Measurements from ENCODE around the gene DACH1.
"Not testable (repeated sequence)": the region's sequence is repeated elsewhere in the genome, so short reads cannot be mapped to it uniquely, and the experiment has no call there.

Gene DACH1

DNA sequence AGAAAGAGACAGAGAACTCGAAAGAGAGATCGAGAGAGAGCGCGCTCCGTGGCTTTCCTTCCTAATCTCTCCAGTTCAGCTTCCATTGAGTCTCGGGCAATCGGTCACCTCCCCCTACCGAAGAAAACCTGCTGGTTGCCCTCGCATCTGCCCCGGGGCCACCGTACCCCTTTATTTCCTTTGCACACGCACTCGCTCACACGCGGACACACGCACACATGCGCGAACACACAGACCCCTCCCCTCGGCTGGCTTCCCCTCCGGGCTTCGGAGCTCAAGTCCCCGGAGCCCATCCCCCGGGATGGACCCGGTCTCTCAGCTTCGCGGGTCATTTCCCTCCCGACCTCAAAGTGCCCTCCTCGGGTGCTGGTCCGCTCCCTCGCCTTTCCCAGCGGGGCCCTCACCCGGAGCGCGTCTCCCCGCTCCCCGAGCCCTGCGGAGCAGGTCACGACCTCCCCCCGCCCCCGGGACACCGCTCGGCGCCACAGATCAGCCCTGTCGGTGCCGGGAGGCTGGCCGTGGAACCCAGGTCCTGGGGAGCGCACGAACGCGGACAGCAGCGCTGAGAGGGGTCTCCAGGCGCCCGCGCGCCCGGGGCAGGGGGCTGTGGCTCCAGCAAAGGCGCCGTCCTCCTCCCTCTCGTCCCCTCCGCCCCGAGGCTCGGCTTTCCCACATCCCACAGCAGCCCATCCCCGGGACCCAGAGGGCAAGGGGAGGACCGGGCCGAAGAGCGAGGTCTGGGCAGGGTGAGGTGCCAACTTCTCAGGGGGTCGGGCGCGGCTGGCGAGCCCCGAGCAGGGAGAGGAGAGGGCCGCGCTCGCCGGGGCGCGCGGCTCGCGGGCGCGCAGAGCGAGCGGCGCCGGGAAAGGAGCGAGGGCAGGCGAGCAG lies 1.8 kb downstream of the DACH1 start:
- DNase-seq: peak; percentile 50

DNA sequence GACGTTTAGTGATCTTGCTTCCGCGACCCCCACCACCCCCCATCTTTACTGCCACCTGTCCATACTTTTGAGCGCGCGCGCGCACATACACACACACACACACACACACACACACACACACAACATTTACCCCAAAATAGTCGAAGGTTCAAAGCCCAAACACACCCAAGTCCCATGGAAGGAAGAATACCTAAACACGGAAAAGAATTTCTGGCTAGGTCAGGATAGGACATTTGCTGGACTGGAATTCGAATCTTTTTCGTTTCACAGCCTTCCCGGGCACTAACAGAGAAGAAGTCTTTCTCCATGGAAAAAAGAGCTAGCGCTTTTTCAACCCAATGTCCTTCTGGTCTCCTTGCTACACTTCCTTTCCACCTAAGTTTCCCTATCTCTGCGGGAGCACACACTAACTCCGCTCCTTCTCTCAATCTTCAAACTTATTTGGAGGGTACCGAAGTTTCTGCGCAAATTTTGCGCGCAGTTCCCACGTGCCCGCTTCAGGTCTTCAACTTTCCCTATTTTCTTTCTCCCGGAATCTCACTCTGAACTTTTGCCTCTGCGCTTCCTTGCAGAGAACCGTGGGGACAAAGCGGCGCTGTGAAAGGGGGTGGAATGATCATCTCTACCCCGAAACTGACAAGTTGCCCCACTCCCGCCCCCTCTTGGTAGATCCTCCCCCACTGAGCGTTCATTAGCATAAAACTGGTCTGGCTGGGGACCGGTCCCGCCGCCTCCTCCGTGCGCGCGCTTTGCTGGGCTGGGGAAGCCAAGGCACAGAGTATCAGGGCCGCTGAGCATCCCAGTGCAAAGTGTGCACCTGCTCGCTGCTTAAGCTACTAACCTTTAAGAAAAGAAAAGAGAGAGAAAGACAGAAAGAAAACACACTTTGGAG lies 2.7 kb downstream of the DACH1 start:
- DNase-seq: peak; percentile 79

DNA sequence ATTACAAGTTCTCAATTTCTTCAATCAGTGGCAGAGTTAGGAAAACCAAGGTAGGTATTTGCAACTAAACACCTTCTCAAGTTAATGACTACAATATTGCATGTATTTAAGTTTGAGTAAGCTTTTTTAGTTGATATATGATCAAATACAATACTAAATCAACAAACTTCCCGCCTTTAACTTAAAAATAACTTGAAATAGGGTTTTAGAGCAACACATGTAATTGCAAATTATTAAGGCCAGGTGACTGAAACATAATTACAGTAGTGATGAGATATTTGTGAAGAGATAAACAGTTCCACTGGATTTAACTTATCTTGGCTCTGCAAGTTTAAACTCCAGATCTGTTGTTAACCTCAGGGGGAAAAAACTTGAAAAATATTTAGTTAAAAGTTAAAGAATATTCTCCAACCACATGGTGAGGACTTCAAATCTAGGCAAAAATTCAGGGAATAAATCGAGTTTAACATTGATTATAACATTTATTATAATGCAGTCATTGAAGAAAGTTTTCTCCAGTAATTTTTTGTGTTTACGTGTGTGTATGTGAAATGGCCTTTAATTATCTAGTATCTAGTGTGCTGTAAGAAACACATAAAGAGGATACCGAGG lies 3.6 kb downstream of the DACH1 start:
- DNase-seq: no peak

DNA sequence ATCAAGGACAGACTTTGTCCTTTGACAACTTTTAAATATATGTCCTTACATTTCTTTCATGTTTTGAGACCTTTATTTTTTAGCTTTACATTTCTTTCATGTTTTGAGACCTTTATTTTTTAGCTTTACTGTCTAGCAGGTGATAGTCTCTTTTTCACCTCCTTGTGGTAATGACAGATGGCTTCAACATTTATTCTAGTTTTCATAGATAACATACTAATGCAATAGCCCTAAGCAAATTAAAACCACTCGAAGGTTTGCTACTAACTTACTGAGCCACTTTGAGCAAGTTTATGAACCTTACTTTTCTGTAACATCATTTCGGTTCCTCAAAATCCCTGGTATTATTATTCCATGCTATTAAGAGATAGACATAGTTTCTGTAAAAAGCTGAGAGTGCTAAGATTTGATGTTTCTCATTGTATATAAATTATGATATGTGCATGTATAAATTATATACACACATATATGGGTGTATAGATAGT lies 4.5 kb downstream of the DACH1 start:
- no peak for DNase-seq

DNA sequence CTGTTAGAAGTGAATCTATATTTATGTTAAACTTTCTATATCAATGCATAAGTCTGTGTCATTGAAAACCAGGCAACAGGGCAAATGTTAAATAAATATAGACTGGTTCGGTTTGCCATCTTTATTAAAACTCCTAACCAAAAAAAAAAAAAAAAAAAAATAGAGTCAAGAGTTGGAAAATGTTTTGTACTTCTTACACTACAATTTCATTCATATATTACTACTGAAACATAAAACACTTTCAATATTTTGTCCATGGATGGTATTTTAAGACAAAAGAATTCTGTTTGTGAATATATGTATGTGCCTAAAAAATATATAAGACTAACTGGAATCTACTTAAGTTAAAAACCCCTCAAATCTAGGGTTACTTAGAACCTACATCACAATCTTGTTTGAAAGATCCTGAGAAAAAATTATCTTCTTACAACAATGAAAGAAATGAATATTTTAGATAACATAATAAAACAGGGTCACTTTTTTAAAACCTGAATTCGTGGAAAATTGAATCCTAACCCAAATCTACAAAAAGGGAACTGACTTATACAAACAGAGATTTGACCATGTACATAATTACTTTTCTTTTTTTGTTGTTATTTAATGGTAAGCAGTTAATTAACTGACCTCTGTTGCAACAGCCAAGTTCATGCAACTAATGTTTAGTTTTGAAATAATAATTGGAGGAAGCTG lies 5.1 kb downstream of the DACH1 start:
- no peak for DNase-seq

DNA sequence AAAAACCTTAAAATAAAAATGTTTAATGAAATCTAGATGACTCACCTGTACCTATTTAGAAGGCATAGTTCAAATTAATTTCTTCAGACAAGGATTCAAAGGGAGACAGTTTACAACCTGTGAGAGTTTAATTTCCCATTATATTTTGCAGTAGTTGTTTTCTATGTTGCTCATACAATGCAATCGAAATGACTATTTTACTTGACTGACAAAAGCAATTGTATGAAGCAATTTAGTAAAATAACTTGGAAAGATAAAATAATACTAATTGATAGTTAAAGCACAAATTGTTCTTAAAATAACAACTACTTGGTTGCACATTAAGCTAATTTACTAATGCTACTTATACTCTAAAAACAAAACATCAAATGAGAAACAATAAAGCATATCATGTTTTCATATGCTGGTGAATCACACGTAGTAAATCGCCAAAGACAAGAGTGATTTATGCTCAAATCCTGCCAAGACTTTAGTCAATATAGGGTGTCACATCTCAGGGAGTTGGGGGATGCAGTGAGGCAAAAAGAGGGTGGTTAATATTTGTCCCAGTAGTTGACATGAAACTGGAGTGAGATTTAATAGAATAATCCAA lies 6.4 kb downstream of the DACH1 start:
- peak; percentile 30 for DNase-seq

DNA sequence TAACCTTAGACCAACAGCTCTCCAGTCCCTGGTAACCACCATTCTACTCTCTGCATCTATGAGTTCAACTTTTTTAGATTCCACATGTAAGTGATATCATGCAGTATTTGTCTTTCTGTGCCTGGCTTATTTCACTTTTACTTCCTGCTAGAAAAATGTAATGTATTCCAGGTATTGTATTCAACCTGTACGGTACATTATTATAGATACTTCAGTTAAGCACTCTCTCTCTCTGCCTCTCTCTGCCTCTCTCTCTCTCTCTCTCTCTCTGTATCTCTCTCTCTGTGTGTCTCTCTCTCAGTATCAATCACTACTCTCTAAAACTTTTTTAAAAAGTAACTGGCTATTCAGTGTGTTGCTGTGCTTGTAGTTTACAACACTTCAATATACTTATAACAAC lies 8.4 kb downstream of the DACH1 start:
- DNase-seq: no peak

DNA sequence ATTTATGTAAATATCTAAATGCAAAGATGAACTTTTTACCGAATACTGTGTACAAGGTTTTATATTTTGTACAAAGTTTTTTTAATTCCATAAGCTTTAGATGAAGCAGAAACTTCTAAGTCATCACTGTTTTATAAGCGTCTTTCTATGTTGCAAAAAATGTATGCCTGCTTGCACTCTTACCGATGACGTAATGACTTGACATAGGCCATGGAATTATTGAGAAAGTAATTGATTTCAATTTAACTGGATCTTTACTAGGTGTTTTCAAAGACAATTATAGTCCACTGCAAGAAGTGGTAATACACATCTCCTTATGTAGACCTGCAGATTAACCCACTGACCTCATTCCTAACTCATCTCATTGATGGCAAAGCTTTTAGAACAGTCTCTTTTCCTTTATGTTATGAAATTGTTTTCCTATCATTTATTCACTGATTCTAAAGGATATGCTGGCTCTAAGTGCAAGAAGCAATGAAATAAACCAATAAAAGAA lies 10.4 kb downstream of the DACH1 start:
- no peak for DNase-seq

DNA sequence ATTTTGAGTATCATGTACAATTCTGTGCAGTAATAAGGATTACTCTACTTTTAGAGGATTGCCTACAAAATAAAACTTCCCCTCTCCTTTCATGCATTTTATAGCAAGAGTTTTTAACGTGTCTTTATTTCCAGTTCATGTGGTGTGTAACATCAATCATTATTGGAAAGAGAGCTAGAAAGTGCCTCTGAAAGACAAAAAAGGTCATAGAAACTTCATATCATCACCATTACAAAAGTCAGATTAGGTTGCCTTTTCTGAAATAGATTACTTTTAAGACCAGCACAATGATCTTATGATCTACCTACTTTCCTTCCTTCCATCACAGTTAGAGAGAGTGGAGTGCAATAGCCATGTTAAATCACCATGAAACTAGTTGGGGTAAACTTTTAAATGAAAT lies 12.6 kb downstream of the DACH1 start:
- DNase-seq: no peak

DNA sequence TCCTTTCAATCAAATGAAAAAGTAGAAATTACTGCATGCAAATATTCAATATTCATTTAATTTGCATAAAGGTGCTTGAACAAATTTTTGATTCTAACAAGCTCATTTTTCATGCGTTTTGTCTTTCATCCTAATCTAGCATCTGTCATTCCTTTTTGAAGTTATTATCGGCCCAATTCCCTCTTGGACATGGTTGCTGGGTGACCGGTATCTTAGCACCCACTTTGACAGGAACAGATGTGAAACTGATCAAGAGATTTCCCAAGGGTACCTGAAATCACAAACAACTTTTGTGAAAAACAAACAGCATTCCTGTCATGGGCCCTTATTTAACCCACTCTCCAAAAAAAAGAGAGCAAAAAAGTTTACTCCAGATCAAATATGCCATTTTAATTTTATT lies 13.3 kb downstream of the DACH1 start:
- DNase-seq: no peak

DNA sequence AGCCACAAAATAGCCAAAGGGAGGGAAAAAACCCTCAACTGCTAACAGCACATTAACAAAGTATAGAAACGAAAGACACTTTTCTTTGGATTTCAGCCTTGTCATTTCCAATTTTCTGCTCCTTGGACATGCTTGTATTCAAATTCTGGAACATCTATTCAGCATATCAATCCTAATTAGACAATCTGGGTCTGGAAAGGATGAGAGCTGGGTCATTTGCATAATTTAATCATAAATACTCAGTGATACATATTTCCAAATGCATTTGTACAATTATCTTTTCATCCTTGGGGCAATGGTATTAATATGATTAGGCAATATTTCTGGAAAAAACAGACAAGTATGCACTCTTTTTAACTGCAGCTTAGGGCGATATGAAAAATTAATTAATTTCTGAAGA lies 14.3 kb downstream of the DACH1 start:
- no peak for DNase-seq

DNA sequence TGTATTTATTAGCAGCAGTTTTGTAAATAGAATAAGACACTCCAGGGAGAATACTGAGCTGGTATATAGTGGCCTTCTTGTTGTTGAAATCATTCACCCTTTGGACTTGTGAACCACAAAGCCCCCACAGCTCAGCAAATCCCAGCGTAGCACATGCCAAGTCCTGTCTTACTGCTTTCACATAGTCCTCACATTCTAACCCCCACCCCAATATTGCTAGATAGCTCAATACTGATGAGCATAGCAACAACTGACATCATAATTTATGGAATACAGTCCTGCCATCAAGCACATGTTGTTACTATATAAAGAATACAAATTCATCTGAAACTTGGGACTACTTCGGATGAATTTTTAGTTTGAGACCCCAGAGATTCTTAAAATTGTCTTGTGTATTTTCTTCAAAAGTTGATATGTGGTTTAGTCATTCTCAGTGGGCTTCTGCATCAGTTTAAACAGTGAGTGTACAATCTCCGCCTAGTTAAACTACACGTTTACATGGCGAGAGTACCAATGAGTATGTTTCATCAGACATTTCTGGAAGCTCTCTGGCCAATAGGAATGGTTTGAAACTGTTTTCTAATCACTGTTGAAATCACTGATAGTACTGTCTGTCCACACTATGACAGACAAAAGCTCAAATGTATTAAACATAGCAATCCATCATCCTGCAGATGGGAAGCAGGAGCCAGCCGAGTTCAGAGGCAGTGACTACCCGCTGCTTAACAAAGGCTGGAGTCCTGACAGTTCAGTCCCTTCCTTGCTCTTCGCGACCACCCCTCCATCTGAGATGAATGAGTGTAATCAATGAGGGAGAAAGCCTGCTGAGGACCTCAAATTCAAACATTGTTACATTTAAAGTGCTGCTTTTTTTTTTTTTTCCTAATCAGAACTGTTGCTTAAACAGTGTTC lies 15.2 kb downstream of the DACH1 start:
- DNase-seq: no peak

DNA sequence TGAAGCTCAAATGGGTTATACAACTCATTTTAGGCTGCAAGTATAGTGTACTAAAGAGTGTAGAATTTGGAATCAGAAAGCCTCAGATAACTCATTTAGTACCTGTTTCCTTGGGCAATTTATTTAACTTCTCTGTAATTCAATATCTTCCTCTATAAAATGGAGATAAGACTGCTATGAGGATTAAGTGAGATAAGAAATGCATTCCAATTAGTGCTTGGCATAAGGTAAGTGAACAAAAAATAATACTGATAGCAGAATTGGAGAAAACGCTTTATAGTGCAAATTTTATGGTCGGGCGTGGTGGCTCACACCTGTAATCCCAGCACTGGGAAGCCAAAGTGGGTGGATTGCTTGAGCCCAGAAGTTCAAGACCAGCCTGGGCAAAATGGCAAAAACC lies 25.0 kb downstream of the DACH1 start:
- no peak for DNase-seq

DNA sequence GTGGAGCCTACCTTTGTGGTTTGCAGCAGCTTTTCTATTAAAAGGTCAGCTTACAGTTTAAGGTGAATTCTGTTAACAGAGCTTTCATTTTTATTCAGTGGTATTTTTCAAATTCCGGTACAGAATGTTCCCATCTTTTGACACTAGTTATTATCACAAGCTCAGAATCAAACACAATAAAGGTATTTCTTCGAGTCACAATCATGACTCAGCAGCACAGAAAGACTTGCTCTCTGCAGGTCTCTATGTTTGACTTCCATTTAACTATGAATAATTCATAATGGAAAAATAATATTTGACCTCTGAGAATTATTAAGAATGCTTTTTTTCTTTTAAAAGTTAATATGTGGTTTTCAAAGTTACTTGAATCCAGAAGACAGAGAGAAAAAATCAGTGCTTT lies 28.2 kb downstream of the DACH1 start:
- DNase-seq: no peak

DNA sequence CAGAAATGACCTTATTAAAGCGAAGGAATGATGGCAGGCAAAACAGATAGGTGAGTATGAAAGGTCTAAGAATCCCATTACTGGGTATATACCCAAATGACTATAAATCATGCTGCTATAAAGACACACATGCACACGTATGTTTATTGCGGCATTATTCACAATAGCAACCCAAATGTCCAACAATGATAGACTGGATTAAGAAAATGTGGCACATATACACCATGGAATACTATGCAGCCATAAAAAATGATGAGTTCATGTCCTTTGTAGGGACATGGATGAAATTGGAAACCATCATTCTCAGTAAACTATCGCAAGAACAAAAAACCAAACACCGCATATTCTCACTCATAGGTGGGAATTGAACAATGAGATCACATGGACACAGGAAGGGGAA lies 29.4 kb downstream of the DACH1 start:
- not testable (repeated sequence) for DNase-seq

DNA sequence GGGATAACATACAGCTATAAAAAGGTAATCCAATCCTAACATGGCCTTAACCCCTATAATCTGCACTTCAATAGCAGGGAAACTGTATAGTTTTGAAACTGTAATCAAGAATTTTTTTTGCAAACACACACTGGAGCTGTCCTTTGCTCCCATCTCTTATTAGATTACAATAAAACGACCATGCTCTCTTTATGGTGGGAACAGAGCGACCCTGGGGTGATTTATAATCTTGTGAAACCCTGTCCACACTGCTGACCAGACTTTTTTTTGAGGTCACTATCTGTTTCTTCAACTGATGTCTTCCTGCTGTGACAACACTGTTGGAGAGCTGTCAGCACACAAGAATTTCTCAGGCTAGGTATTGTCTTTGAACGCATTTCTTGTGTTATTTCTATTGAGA lies 35.3 kb downstream of the DACH1 start:
- DNase-seq: no peak

DNA sequence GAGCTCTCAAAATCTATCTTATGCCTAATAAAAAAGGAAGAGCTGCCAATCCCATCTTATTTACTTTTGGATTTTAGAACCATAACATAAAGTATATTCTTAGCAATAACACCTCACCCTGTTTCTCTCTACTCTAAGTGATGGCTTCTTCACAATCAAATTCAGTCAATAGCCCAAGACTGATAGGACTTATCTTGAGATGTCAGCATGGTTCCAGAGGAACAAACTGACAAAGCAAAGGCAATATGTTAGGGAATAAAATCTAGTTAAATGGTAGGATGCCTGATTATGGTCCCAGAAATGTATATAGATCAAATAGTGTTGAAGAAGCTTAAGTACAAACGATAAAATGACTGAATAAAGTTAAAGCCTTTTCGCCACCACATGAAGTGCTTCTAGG lies 36.3 kb downstream of the DACH1 start:
- no peak for DNase-seq

DNA sequence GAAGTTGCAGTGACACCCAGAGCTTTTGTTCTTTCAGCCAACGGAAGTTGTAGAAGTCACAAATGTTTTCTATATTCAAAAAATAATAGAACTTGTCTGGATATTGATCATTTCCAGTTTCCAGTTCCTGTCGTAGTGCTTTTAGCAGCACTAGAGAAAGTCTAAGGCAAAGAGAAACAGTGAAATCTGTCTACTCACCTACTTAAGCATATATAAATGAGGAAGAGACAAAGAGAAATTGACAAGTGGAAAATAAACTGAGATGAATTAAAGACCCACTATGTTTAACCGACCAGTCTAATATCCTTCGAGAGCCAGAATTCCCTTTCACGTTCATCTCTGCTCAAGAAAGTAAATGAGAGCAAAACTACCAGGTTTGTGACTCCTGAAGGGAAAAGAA lies 36.7 kb downstream of the DACH1 start:
- DNase-seq: no peak

DNA sequence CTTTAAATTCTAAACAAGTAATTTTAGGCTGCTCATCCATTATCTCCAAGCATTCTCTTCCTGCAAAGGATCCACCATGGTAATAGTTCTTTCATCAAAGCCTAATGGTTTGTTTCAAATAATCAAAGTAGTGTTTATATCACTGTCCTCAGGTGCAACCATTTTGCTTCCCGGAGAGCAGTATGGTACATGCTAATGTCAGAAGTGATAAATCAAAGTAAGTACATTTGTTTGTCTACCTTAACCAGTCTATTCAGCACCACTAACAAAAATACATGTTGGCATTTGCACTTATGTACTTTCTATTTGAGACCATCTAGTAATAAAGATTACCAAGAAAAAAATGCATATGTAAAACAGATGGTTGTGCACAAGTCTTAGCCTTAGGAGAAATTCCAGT lies 37.5 kb downstream of the DACH1 start:
- no peak for DNase-seq

DNA sequence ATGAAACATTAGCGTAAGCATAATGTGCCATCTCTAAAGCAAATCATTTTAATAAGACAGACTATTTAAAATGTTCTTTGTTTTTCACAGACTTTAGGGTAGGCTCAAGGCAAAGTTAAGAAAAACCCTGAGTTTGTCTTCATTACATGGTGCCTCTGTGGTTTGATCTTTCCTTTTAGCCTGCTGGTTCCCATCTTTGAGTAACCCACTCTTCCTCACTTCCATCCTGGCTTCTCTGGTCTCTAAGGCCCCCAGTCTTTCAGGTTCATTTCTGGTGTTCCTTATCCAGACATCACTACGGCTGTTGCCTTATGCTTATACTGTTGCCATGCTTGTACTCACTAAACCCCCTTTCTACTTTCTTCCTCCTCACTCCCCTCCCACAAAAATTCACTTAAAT lies 38.4 kb downstream of the DACH1 start:
- no peak for DNase-seq

DNA sequence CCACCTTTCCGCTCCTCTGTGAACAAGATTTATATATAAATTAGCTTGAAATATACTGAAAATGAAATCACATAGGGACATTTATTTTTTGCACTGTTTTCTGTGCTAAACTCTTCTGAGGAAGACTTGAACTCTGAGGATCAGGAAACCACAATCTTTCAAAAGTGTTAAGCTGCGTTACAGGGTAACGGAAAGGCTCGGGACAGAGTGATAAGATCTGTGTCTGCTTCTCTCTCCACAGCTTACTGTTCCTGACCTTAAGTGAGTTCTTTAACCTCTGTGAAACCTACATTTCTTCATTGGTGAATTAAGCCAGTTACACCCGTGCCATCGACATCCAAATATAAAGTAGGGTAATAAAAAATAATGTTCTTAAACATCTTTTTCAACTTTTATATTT lies 38.9 kb downstream of the DACH1 start:
- DNase-seq: no peak
